Adipocyte (in vitro differentiated cells): Measurements from ENCODE around the gene SRCIN1.
"Not testable (repeated sequence)": the region's sequence is repeated elsewhere in the genome, so short reads cannot be mapped to it uniquely, and the experiment has no call there.

Source experiments
- DNase-seq: peaks from one replicate; pipeline ENCODE4 v3.0.0-alpha.2; 2015; ENCODE audit warnings: low read depth
- H3K27me3 ChIP-seq: replicated peaks from 2 replicates; pipeline ENCODE4 v1.7.0; 2013; ENCODE audit warnings: mild to moderate bottlenecking, low read length, moderate library complexity; ENCODE audit not compliant: control insufficient read depth, insufficient read depth
- H3K36me3 ChIP-seq: 2 replicates; pipeline ENCODE4 v1.7.0; 2013; ENCODE audit warnings: low read length, mild to moderate bottlenecking, moderate library complexity; ENCODE audit not compliant: control insufficient read depth, insufficient read depth, severe bottlenecking
- H3K4me1 ChIP-seq: 2 replicates; pipeline ENCODE4 v1.7.0; 2013; ENCODE audit warnings: mild to moderate bottlenecking, low read length, moderate library complexity; ENCODE audit not compliant: control insufficient read depth, insufficient read depth
- H3K4me3 ChIP-seq: 2 replicates; pipeline ENCODE4 v1.7.0; 2013; ENCODE audit warnings: mild to moderate bottlenecking, low read length, moderate library complexity
- H3K9ac ChIP-seq: 2 replicates; pipeline ENCODE4 v1.7.0; 2013; ENCODE audit warnings: mild to moderate bottlenecking, low read length, moderate library complexity
- H3K9me3 ChIP-seq: 2 replicates; pipeline ENCODE4 v1.7.0; 2013; ENCODE audit warnings: mild to moderate bottlenecking, low read length, moderate library complexity; ENCODE audit not compliant: control insufficient read depth

Gene SRCIN1

DNA sequence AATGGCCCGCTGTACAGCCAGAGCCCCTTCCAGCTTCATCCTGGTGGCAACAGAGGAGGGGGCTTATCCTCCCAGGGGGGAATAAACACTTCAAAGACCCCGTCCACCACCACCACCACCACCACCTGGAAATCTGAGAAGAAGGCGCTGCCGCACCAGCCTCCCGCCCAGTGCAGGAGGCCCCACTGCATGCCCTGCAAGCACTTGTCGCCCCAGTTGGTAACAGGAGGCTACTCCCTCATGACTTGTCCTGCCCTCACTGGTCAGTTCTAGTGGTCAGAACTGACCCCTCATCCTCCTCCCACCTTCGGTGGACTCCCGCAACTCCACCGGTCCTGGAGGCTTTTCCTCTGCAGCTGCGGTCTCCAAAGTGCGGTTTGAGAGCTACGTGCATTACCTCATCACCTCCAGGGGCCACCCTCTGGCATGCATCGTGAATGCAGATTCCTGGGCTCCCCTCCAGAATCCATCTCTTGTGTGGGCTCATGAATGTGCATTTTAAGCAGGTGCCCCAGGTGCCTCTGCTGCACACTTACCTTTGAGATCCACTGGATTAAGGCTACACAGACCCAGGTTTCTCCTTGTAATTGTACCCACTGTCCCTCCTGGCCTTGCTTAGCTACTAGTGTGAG is 71.8 kb downstream of the SRCIN1 start:
- Histone ChIP-seq H3K9ac (no peak overlapping the region), H3K27me3 (peaks cover 30% of the 10 kb centered on the region), H3K4me1 (no peaks in the 10 kb centered on the region), H3K36me3 (no peaks in the 10 kb centered on the region), H3K4me3 (no peak overlapping the region), H3K9me3 (no peaks in the 10 kb centered on the region)
- no peak for DNase-seq

DNA sequence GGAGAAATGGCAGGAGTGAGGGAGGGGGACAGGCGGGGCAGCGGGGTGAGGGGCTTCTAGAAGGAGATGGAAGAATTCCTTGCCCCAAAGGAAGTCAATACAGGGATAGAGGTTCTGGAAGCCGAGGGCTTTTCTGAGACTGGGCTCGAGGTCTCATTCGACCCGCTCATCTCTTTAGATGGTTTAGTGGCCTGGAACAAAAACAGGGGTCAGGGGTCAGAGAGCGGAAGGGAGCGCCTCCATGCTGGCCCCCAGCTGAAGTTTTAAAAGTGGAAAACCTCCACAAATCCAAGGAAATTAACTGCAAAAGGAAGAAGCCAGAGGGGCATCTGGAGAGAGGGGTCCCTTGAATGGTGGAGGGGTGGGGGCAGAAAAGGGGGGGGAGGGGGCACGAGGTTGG is 72.5 kb downstream of the SRCIN1 start:
- no peak for DNase-seq
- Histone ChIP-seq H3K4me3 (no peak overlapping the region), H3K9ac (no peak overlapping the region), H3K36me3 (no peaks in the 10 kb centered on the region), H3K27me3 (peaks cover 34% of the 10 kb centered on the region), H3K9me3 (no peaks in the 10 kb centered on the region), H3K4me1 (no peaks in the 10 kb centered on the region)

DNA sequence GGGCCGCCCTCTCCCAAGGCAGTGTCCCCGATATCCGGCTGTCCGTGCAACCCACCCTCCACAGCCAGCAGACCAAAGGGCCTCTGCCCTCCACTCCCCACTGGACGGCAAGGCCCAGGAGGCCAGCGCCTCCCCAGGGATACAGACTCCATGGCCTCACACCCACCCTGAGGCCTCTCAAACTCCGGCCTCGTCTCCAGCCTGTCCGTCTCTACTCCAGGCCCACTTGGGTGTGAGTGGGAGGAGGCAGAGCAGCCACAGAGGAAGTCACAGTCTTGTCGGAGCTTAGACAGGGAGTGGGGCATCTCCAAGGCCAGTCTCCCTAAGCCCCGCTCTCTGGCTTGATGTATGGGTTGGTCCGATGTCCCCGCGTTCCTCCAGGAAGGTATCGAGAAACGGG is 73.3 kb downstream of the SRCIN1 start:
- Histone ChIP-seq H3K4me3 (no peak overlapping the region), H3K4me1 (no peaks in the 10 kb centered on the region), H3K9ac (no peak overlapping the region), H3K9me3 (no peaks in the 10 kb centered on the region), H3K27me3 (peaks cover 39% of the 10 kb centered on the region), H3K36me3 (no peaks in the 10 kb centered on the region)
- no peak for DNase-seq

DNA sequence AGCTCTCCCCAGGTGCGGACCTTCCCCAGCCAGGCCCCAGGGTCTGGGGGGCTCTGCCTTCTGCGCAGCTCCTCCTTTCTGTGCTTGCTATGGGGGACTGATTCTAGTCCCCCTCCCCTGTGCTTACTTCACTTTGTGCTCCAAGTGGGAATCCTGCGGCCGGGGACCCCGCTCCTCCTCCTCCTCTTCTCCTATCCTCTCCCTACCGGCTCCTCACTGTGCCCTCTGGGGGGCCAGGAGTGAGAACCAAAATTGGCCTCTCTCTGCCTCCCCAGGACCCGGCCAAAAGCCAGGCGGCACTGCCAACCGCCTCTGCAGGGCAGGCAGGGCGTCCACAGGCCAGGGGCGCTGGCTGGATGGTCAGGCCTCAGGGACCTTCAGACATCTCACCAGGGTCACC is 74.0 kb downstream of the SRCIN1 start:
- DNase-seq, H3K4me3 ChIP-seq, H3K36me3 ChIP-seq, H3K9ac ChIP-seq, H3K4me1 ChIP-seq, H3K9me3 ChIP-seq: not testable (repeated sequence)
- peaks cover 39% of the 10 kb centered on the region for H3K27me3 ChIP-seq

- not testable (repeated sequence) for H3K9ac ChIP-seq, H3K4me1 ChIP-seq, H3K9me3 ChIP-seq, H3K4me3 ChIP-seq, H3K36me3 ChIP-seq, DNase-seq
- H3K27me3 ChIP-seq = peaks cover 39% of the 10 kb centered on the region
Observed at GRCh38 chr17:38530856-38531255, 74.9 kb downstream of the SRCIN1 start.

GRCh38 chr17:38528141-38528540 is 77.6 kb downstream of the SRCIN1 start:
- H3K4me3 ChIP-seq, H3K36me3 ChIP-seq, DNase-seq, H3K4me1 ChIP-seq, H3K9me3 ChIP-seq, H3K9ac ChIP-seq: not testable (repeated sequence)
- H3K27me3 ChIP-seq = peaks cover 23% of the 10 kb centered on the region

DNA sequence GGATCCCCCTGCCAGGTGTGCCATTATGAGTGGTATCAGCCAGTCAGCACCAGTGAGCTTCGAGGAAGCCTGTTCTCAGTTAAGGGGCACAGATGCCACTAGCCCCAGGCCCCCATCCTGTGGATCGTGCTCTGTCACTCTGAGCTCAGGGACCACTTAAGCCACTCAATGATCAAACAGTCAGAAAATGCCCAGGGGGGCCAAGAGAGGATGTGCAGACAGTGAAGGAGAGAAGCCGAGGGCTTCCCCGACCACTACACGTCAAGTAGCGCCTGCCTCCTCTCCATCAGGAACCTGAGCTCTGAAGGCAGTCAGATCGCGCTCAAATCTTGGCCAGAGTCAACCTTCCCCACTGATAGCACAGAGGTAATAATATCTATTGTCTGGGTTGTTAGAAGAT is 79.2 kb downstream of the SRCIN1 start:
- not testable (repeated sequence) for DNase-seq, H3K9me3 ChIP-seq

GRCh38 chr17:38512473-38513058 is 93.2 kb downstream of the SRCIN1 start:
- Histone ChIP-seq H3K36me3 (peaks cover 2% of the 10 kb centered on the region), H3K4me1 (peaks cover 11% of the 10 kb centered on the region), H3K27me3 (no peaks in the 10 kb centered on the region), H3K9me3 (no peaks in the 10 kb centered on the region), H3K9ac (no peak overlapping the region), H3K4me3 (no peak overlapping the region)
- no peak for DNase-seq

More for the DNA sequence above, 79.2 kb downstream of the SRCIN1 start:
- H3K4me3 ChIP-seq, H3K9ac ChIP-seq, H3K36me3 ChIP-seq, H3K4me1 ChIP-seq: not testable (repeated sequence)
- peaks cover 14% of the 10 kb centered on the region for H3K27me3 ChIP-seq

GRCh38 chr17:38511150-38512108 is 94.3 kb downstream of the SRCIN1 start:
- peaks cover 11% of the 10 kb centered on the region for H3K4me1 ChIP-seq
- H3K4me3 ChIP-seq = no peak overlapping the region
- H3K9me3 ChIP-seq = no peaks in the 10 kb centered on the region
- peaks cover 10% of the 10 kb centered on the region for H3K36me3 ChIP-seq
- peak; percentile 60 for DNase-seq
- no peaks in the 10 kb centered on the region for H3K27me3 ChIP-seq
- H3K9ac ChIP-seq = no peak overlapping the region

DNA sequence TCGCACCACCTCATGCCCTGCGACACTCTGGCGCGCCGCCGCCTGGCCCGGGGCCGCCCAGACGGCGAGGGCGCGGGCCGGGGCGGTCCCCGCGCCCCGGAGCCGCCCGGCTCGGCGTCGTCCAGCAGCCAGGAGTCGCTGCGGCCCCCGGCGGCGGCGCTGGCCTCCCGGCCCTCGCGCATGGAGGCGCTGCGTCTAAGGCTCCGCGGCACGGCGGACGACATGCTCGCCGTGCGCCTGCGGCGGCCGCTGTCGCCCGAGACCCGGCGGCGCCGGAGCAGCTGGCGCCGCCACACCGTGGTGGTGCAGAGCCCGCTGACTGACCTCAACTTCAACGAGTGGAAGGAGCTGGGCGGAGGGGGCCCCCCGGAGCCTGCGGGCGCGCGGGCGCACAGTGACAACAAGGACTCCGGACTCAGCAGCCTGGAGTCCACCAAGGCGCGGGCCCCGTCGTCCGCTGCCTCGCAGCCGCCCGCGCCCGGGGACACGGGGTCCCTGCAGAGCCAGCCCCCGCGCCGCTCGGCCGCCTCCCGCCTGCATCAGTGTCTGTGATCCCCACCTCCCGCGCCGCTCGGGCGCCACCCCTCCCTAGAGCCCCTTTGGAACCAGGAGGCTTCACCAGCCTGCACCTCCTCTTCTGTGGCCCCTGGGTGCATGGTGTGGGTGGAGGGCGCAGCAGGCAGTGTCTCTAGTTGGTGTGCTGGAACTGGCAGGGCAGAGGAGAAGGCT is 95.2 kb downstream of the SRCIN1 start:
- Histone ChIP-seq H3K9me3 (no peaks in the 10 kb centered on the region), H3K36me3 (peaks cover 16% of the 10 kb centered on the region), H3K9ac (no peak overlapping the region), H3K4me1 (peaks cover 11% of the 10 kb centered on the region), H3K27me3 (no peaks in the 10 kb centered on the region), H3K4me3 (no peak overlapping the region)
- peak; percentile 66 for DNase-seq
